ENCODE data around the gene RBFOX2. TPM values are rescaled to one million over a fixed set of nuclear protein-coding genes. Genes with fewer than 3 reads are reported as not detected.
A peak's percentile ranks its signal among the peaks of the same experiment; 100 is the strongest.
"Not testable (repeated sequence)": the region's sequence is repeated elsewhere in the genome, so short reads cannot be mapped to it uniquely, and the experiment has no call there.

RBFOX2 gene
- polyA plus RNA-seq, 1 of the 3 experiments (the other 2 are of a cell fraction): 115 TPM

DNA sequence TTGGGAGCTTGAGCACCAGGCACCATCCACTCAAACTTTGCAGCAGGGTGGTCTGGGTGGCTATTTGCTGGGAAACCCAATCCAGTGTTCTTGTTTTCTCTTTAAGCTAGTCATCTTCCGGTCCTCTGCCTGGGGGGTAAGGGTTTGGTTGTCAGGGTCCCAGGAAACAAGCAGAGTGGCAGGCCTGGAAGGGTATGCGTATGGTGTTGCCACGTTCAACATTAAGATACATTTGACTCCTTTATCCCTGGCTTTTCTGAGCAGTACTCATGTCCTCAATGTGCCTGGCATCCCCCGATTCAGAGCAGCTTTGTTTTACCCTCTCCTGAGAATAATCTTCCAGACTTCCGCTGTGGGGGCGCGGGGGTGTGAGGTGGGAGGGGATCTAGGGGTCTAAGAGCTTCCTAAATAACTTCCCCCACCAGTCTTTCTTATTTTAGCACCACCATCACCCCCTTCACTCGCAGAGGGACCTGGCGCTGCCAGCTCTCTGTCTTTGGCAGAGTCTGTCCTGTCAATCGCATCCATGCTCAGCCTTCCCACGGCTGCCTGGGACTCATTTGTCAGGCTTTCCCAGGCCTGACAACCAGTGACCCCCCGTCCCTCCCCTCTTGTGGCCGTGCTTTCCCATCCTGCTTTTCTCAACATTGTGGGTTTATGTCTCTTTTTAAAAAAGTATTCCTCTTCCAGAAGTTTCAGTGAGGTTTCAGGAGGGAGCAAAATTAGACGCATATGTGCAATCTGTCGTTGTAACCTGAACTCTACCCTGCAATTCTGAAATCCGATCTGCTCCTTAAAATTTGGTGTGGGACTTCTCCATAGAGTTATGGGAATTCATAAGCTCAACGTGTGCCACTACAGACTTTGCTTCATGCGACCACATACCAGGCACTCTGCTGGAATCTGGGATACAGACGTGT, 27.0 kb upstream of the RBFOX2 start (continued):
- TF ChIP-seq, protein P1, sequence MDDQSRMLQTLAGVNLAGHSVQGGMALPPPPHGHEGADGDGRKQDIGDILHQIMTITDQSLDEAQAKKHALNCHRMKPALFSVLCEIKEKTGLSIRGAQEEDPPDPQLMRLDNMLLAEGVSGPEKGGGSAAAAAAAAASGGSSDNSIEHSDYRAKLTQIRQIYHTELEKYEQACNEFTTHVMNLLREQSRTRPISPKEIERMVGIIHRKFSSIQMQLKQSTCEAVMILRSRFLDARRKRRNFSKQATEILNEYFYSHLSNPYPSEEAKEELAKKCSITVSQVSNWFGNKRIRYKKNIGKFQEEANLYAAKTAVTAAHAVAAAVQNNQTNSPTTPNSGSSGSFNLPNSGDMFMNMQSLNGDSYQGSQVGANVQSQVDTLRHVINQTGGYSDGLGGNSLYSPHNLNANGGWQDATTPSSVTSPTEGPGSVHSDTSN (IDR thresholded peaks at IDR 0.05): peak; percentile 57
- TF ChIP-seq GATA2 (CRISPR knock-in tag; IDR thresholded peaks at IDR 0.05): no peak

DNA sequence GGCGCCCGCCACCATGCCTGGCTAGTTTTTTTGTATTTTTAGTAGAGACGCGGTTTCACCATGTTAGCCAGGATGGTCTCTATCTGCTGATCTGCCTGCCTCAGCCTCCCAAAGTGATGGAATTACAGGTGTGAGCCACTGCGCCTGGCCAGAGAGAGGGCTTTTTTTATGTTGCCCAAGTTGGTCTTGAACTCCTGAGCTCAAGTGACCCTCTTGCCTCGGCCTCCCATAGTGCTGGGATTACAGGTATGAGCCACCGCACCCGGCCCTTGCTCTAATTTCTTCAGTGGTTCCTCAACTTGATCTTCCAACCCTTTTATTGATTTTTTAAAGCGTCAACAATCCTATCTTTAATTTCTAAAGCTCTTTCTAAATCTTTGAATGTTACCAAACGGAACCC, 25.8 kb upstream of the RBFOX2 start:
- DNase-seq; H3K27ac ChIP-seq (ENCODE audit: low read depth in 2 of 2, low read length in 1 of 2); H3K27me3 ChIP-seq (ENCODE audit: insufficient read depth); H3K4me2 ChIP-seq; H3K4me1 ChIP-seq (ENCODE audit: control insufficient read depth in 1 of 2, insufficient read depth in 2 of 2, low read depth in 1 of 2, low read length in 1 of 2); H3K9me2 ChIP-seq; H2AFZ ChIP-seq (ENCODE audit: low read depth); H3K79me2 ChIP-seq (ENCODE audit: insufficient read depth); H4K20me1 ChIP-seq (ENCODE audit: insufficient read depth); H3K36me3 ChIP-seq (replicated peaks in 1 of 2; ENCODE audit: control insufficient read depth in 1 of 2, insufficient read depth in 2 of 2, low read length in 1 of 2); H3K4me3 ChIP-seq (ENCODE audit: low read depth in 2 of 2, low read length in 1 of 2); H3K9me3 ChIP-seq; H3K9ac ChIP-seq: not testable (repeated sequence)
- WGBS (ENCODE audit: low lambda C conversion rate): 95% methylated on average over 10 of the region's 10 CpGs
- peaks cover 16% of the 10 kb centered on the region for H3F3A ChIP-seq (replicated peaks; ENCODE audit: insufficient read depth)
- CTCF ChIA-PET: interaction anchor here (4.6 kb wide), 1 partner anchor 12 kb away, joined by 54 read pairs; no protein-coding TSS in a partner anchor
- POLR2A ChIA-PET: interaction anchor here (1.4 kb wide), 1 partner anchor 11 kb away, joined by 4 read pairs; no protein-coding TSS in a partner anchor

DNA sequence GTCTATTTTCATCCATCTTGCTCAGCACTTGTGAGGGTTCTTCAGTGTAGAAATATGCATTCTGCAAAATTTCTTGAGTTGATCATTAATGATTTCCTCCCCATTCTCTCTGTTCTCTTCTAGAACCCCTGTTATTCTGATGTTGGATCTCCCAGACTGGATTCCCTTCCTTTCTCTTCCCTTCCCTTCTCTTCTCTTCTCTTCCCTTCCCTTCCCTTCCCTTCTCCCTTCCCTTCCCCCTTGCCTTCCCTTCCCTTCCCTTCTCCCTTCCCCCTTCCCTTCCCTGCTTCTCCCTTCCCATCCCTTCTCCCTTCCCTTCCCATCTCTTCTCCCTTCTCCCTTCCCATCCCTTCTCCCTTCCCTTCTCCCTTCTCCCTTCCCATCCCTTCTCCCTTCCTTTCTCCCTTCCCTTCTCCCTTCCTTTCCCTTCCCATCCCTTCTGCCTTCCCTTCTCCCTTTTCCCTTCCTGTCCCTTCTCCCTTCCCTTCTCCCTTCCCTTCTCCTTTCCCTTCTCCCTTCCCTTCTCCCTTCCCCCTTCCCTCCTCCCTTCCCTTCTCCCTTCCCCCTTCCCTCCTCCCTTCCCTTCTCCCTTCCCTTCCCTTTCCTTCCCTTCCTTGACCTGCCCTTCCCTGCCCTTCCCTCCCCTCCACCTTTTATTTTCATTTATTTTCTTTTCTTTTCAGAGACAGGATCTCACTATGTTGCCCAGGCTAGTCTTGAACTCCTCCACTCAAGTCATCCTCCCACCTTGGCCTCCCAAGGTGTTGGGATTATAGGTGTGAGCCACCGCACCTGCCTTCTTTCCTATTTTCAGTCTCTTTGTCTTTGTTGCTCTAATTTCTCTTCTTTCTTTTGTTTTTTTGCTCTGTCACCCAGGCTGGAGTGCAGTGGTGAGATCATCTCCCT, 24.9 kb upstream of the RBFOX2 start:
- Histone ChIP-seq H3K9ac (no peak overlapping the region), H3K27me3 (ENCODE audit: insufficient read depth) (no peaks in the 10 kb centered on the region), H3K4me2 (no peak overlapping the region), H3K9me3 (no peaks in the 10 kb centered on the region), H3K9me2 (no peaks in the 10 kb centered on the region), H3K4me3 (ENCODE audit: low read depth in 2 of 2, low read length in 1 of 2) (no peak overlapping the region), H4K20me1 (ENCODE audit: insufficient read depth) (no peaks in the 10 kb centered on the region), H3K36me3 (replicated peaks in 1 of 2; ENCODE audit: control insufficient read depth in 1 of 2, insufficient read depth in 2 of 2, low read length in 1 of 2) (no peaks in the 10 kb centered on the region), H3F3A (replicated peaks; ENCODE audit: insufficient read depth) (peaks cover 21% of the 10 kb centered on the region), H2AFZ (ENCODE audit: low read depth) (no peak overlapping the region), H3K27ac (ENCODE audit: low read depth in 2 of 2, low read length in 1 of 2) (no peak overlapping the region), H3K4me1 (ENCODE audit: control insufficient read depth in 1 of 2, insufficient read depth in 2 of 2, low read depth in 1 of 2, low read length in 1 of 2) (peaks cover 5 to 10% of the 10 kb centered on the region in 2 experiments; a peak in 2 of 4 replicates), H3K79me2 (ENCODE audit: insufficient read depth) (no peaks in the 10 kb centered on the region)
- 88% methylated on average over 1 of the region's 1 CpG for WGBS (ENCODE audit: low lambda C conversion rate)
- ChIA-PET CTCF (interaction anchor here (4.6 to 5.9 kb wide), 2 partner anchors 12 kb away, joined by 52 to 54 read pairs; no protein-coding TSS in a partner anchor), POLR2A (interaction anchor here (1.4 kb wide), 1 partner anchor 12 kb away, joined by 4 read pairs; no protein-coding TSS in a partner anchor)
- DNase-seq: no peak
- TF ChIP-seq RFX5 (IDR thresholded peaks at IDR 0.05; ENCODE audit: low read length): no peak
- TF ChIP-seq, protein P1 (IDR thresholded peaks at IDR 0.05): no peak
- TF ChIP-seq GABPA (IDR thresholded peaks at IDR 0.05; ENCODE audit: low read depth): no peak
- TF ChIP-seq, protein P2, sequence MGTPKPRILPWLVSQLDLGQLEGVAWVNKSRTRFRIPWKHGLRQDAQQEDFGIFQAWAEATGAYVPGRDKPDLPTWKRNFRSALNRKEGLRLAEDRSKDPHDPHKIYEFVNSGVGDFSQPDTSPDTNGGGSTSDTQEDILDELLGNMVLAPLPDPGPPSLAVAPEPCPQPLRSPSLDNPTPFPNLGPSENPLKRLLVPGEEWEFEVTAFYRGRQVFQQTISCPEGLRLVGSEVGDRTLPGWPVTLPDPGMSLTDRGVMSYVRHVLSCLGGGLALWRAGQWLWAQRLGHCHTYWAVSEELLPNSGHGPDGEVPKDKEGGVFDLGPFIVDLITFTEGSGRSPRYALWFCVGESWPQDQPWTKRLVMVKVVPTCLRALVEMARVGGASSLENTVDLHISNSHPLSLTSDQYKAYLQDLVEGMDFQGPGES (IDR thresholded peaks at IDR 0.05; ENCODE audit: low read depth, low read length): no peak
- TF ChIP-seq MEF2A (IDR thresholded peaks at IDR 0.05; ENCODE audit: borderline replicate concordance, low read depth): no peak
- no peak for TF ChIP-seq POLR2AphosphoS5 (IDR thresholded peaks at IDR 0.05; ENCODE audit: low read depth, low read length)
- no peak for TF ChIP-seq FOSL2 (IDR thresholded peaks at IDR 0.05; ENCODE audit: borderline replicate concordance, low read depth)
- no peak for TF ChIP-seq SMC3 (IDR thresholded peaks at IDR 0.05; ENCODE audit: low read depth, low read length)
- TF ChIP-seq, protein P3, sequence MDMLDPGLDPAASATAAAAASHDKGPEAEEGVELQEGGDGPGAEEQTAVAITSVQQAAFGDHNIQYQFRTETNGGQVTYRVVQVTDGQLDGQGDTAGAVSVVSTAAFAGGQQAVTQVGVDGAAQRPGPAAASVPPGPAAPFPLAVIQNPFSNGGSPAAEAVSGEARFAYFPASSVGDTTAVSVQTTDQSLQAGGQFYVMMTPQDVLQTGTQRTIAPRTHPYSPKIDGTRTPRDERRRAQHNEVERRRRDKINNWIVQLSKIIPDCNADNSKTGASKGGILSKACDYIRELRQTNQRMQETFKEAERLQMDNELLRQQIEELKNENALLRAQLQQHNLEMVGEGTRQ (IDR thresholded peaks at IDR 0.05; ENCODE audit: borderline replicate concordance, low read depth, low read length): no peak
- TF ChIP-seq GATA2 (CRISPR knock-in tag; IDR thresholded peaks at IDR 0.05): no peak
- no peak for TF ChIP-seq MXI1 (IDR thresholded peaks at IDR 0.05; ENCODE audit: low read depth, low read length)
- no peak for TF ChIP-seq CHD2 (IDR thresholded peaks at IDR 0.05; ENCODE audit: low read length, partially characterized antibody)
- no peak for TF ChIP-seq FOXJ3 (CRISPR knock-in tag; IDR thresholded peaks at IDR 0.05)
- TF ChIP-seq, protein P4, sequence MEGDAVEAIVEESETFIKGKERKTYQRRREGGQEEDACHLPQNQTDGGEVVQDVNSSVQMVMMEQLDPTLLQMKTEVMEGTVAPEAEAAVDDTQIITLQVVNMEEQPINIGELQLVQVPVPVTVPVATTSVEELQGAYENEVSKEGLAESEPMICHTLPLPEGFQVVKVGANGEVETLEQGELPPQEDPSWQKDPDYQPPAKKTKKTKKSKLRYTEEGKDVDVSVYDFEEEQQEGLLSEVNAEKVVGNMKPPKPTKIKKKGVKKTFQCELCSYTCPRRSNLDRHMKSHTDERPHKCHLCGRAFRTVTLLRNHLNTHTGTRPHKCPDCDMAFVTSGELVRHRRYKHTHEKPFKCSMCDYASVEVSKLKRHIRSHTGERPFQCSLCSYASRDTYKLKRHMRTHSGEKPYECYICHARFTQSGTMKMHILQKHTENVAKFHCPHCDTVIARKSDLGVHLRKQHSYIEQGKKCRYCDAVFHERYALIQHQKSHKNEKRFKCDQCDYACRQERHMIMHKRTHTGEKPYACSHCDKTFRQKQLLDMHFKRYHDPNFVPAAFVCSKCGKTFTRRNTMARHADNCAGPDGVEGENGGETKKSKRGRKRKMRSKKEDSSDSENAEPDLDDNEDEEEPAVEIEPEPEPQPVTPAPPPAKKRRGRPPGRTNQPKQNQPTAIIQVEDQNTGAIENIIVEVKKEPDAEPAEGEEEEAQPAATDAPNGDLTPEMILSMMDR (IDR thresholded peaks at IDR 0.05): no peak
- TF ChIP-seq TEAD4 (IDR thresholded peaks at IDR 0.05; ENCODE audit: borderline replicate concordance, insufficient read depth): no peak
